Neural cell (in vitro differentiated cells): Measurements from ENCODE around the gene MOCS2.

ENCODE experiments used
- CTCF ChIP-seq: fragments of 450-650 bp; IDR thresholded peaks from 2 replicates; pipeline ENCODE4 v1.5.1; 2014; ENCODE audit warnings: antibody characterized with exemption, mild to moderate bottlenecking, moderate library complexity; ENCODE audit not compliant: poor library complexity, severe bottlenecking
- MXI1 ChIP-seq: fragments of 450-650 bp; conservative IDR thresholded peaks from 2 replicates; pipeline ENCODE4 v1.6.1; 2014; ENCODE audit warnings: antibody characterized with exemption, mild to moderate bottlenecking; ENCODE audit not compliant: poor library complexity, severe bottlenecking
- POLR2AphosphoS5 ChIP-seq: IDR thresholded peaks from 2 replicates; pipeline ENCODE4 v1.6.1; 2012
- RAD21 ChIP-seq: fragments of 450-650 bp; conservative IDR thresholded peaks from 2 replicates; pipeline ENCODE4 v1.6.1; 2014; ENCODE audit warnings: antibody characterized with exemption, mild to moderate bottlenecking, moderate library complexity
- REST ChIP-seq: IDR thresholded peaks from 2 replicates; pipeline ENCODE4 v1.6.1; 2012; ENCODE audit warnings: borderline replicate concordance
- SMC3 ChIP-seq: fragments of 450-650 bp; conservative IDR thresholded peaks from 2 replicates; pipeline ENCODE4 v1.6.1; 2014; ENCODE audit warnings: antibody characterized with exemption, mild to moderate bottlenecking, moderate library complexity; ENCODE audit not compliant: poor library complexity
- TAF1 ChIP-seq: IDR thresholded peaks from 2 replicates; pipeline ENCODE4 v1.6.1; 2012; ENCODE audit warnings: low read depth

GRCh38 chr5:53112909-53113308 lies 3.4 kb upstream of the MOCS2 start:
- TF ChIP-seq REST (no peak), CTCF (no peak), RAD21 (no peak), MXI1 (no peak), SMC3 (no peak), POLR2AphosphoS5 (no peak), TAF1 (no peak)
